Measurements from ENCODE around the gene SGIP1. TPM values are rescaled to one million over a fixed set of nuclear protein-coding genes. Genes with fewer than 3 reads are reported as not detected.

The SGIP1 gene
- total and polyA plus RNA-seq, 2 experiments from 2014 or later, result 2.4 to 6.1 TPM

GRCh38 chr1:66699213-66699612, 165.3 kb downstream of the SGIP1 start (continued):
- TF ChIP-seq ZNF462 (CRISPR knock-in tag; IDR thresholded peaks at IDR 0.05) (no peak), ETS1 (IDR thresholded peaks at IDR 0.05) (no peak), POLR2AphosphoS5 (IDR thresholded peaks at IDR 0.05; ENCODE audit: low read depth) (no peak), JUNB (IDR thresholded peaks at IDR 0.05; ENCODE audit: unreplicated experiment) (no peak), CREB1 (CRISPR knock-in tag; IDR thresholded peaks at IDR 0.05; ENCODE audit: low read depth) (no peak), NANOG (IDR thresholded peaks at IDR 0.05; ENCODE audit: borderline replicate concordance) (no peak), EZH2 (IDR thresholded peaks at IDR 0.05; ENCODE audit: low read depth, unreplicated experiment) (no peak), STAT1 (IDR thresholded peaks at IDR 0.05; ENCODE audit: unreplicated experiment) (no peak), REST (IDR thresholded peaks at IDR 0.05; ENCODE audit: unreplicated experiment) (no peak)

Data from GM23338 (cell line).